ENCODE measurements around the gene ACBD3. TPM values are rescaled to one million over a fixed set of nuclear protein-coding genes. Genes with fewer than 3 reads are reported as not detected.

Gene ACBD3
- total and polyA plus RNA-seq, 2 of the 8 experiments (the other 6 are each of a cell fraction or from before 2014, with no cell fraction given) = 8.4 to 29.4 TPM

DNA sequence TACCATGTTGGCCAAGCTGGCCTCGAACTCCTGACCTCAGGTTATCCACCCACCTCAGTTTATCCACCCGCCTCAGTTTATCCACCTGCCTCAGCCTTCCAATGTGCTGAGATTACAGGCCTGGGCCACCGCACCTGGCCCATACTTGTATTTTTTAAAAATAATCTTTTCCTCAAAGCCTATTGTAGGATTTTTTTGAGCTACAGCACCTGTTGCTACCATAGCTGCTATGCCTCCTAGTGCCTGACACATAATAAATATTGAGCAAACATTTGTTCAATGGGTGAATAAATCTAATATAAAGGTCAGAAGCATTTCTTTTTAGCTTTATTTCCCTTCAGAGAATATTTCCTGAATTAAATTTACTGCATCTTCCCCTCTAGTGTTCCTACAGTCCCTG lies 15.7 kb upstream of the ACBD3 start:
- Histone ChIP-seq H3K79me2 (ENCODE audit: control insufficient read depth in 1 of 2, insufficient read depth in 2 of 2, low read length in 2 of 2) (no peaks in the 10 kb centered on the region), H3K4me3 (ENCODE audit: extremely low read depth in 1 of 4, insufficient read depth in 2 of 4, low read depth in 3 of 4, low read length in 4 of 4) (no peak overlapping the region), H2AFZ (ENCODE audit: low read length) (no peak overlapping the region), H3K36me3 (ENCODE audit: control insufficient read depth in 2 of 4, insufficient read depth in 4 of 4, low read length in 3 of 4) (no peaks in the 10 kb centered on the region), H3K4me2 (ENCODE audit: insufficient read depth in 1 of 2, low read depth in 2 of 2, low read length in 2 of 2) (no peak overlapping the region), H3K56ac (replicated peaks; ENCODE audit: insufficient read length, low read depth, low read length) (no peak overlapping the region), H2BK15ac (ENCODE audit: low read length) (no peak overlapping the region), H4K8ac (ENCODE audit: extremely low read depth, insufficient read depth, low read length) (no peak overlapping the region), H4K5ac (ENCODE audit: insufficient read length, low read depth, low read length) (no peak overlapping the region), H3K27ac (ENCODE audit: low read depth, low read length) (no peak overlapping the region), H3K23ac (ENCODE audit: insufficient read length) (no peak overlapping the region), H3K23me2 (ENCODE audit: low read depth, low read length) (no peaks in the 10 kb centered on the region), H3K4ac (replicated peaks; ENCODE audit: insufficient read length, low read depth, low read length) (no peak overlapping the region), H3K14ac (ENCODE audit: insufficient read length) (no peak overlapping the region), H4K20me1 (replicated peaks in 1 of 2; ENCODE audit: control insufficient read depth in 1 of 2, insufficient read depth in 2 of 2, low read length in 2 of 2) (no peaks in the 10 kb centered on the region), H3K9ac (replicated peaks in 1 of 4; ENCODE audit: extremely low read depth in 1 of 4, low read depth in 3 of 4, low read length in 3 of 4) (no peak overlapping the region), H2BK20ac (ENCODE audit: low read length) (no peak overlapping the region), H2BK12ac (ENCODE audit: low read depth, low read length) (no peak overlapping the region), H3K9me3 (ENCODE audit: insufficient read depth in 2 of 2, low read depth in 1 of 2, low read length in 1 of 2) (no peaks in the 10 kb centered on the region), H4K91ac (replicated peaks; ENCODE audit: insufficient read length, low read length) (no peak overlapping the region), H2BK120ac (replicated peaks; ENCODE audit: low read depth, low read length) (no peak overlapping the region), H3K4me1 (replicated peaks in 1 of 4; ENCODE audit: control insufficient read depth in 3 of 4, insufficient read depth in 4 of 4, low read length in 3 of 4) (peaks cover 0 to 4% (median 2%) of the 10 kb centered on the region in 4 experiments; a peak in 3 of 7 replicates), H2BK5ac (ENCODE audit: low read depth, low read length) (no peak overlapping the region), H2AK5ac (ENCODE audit: low read depth, low read length) (no peak overlapping the region), H3K79me1 (ENCODE audit: low read depth, low read length) (no peaks in the 10 kb centered on the region), H3K27me3 (replicated peaks in 1 of 4; ENCODE audit: control insufficient read depth in 3 of 4, extremely low read depth in 1 of 4, insufficient read depth in 3 of 4, low read length in 3 of 4) (no peaks in the 10 kb centered on the region; a peak in 1 of 7 replicates), H3K18ac (ENCODE audit: extremely low read depth, low read length) (no peak overlapping the region)
- WGBS, 2 experiments (ENCODE audit: extremely low coverage in 1 of 2, insufficient coverage in 1 of 2, insufficient read length in 1 of 2, insufficient replicate concordance in 2 of 2, low coverage in 1 of 2, low lambda C conversion rate in 2 of 2, missing lambda C conversion rate in 1 of 2) = 100% methylated on average over 3 of the region's 3 CpGs; no CpG with 5 or more reads in 1 of the 2 experiments
- no peak for TF ChIP-seq NRF1 (IDR thresholded peaks at IDR 0.05; ENCODE audit: low read depth, low read length)
- TF ChIP-seq HDAC2 (IDR thresholded peaks at IDR 0.05; ENCODE audit: borderline replicate concordance in 1 of 2, low read depth in 2 of 2, low read length in 2 of 2) = no peak
- TF ChIP-seq, protein P1, sequence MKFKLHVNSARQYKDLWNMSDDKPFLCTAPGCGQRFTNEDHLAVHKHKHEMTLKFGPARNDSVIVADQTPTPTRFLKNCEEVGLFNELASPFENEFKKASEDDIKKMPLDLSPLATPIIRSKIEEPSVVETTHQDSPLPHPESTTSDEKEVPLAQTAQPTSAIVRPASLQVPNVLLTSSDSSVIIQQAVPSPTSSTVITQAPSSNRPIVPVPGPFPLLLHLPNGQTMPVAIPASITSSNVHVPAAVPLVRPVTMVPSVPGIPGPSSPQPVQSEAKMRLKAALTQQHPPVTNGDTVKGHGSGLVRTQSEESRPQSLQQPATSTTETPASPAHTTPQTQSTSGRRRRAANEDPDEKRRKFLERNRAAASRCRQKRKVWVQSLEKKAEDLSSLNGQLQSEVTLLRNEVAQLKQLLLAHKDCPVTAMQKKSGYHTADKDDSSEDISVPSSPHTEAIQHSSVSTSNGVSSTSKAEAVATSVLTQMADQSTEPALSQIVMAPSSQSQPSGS (IDR thresholded peaks at IDR 0.05; ENCODE audit: low read length) = no peak
- FAIRE-seq = no peak
- ChIA-PET POLR2A (ENCODE audit: partially characterized antibody) (interaction anchor here (0.9 to 1.9 kb wide), 2 partner anchors 20 to 76 kb away, joined by 3 to 5 read pairs; partner anchors contain the start of gene MIXL1), CTCF (ENCODE audit: partially characterized antibody) (interaction anchor here (0.7 to 10.3 kb wide), 14 partner anchors 8 to 131 kb away, joined by 3 to 139 read pairs (median 5); partner anchors contain the start of genes ACBD3 and MIXL1)
- no peak for DNase-seq (ENCODE audit: low read depth in 1 of 2, low spot score in 2 of 2)
